HEK293 (cell line): Measurements from ENCODE around the gene SLC25A36.

Experiments used
- CTCF ChIP-seq: fragments of 450-650 bp; formaldehyde crosslinking; IDR thresholded peaks from 2 replicates; pipeline ENCODE4 v1.5.1; 2016; ENCODE audit warnings: missing biosample characterization, missing genetic modification characterization
- PATZ1 ChIP-seq: fragments of 450-650 bp; formaldehyde crosslinking; IDR thresholded peaks from 2 replicates; pipeline ENCODE4 v1.5.1; 2016; ENCODE audit warnings: missing biosample characterization, missing genetic modification characterization
- ZNF175 ChIP-seq: fragments of 450-650 bp; formaldehyde crosslinking; IDR thresholded peaks from 2 replicates; pipeline ENCODE4 v1.5.1; 2016; ENCODE audit warnings: missing biosample characterization, missing genetic modification characterization
- ZNF837 ChIP-seq: fragments of 450-650 bp; formaldehyde crosslinking; IDR thresholded peaks from 2 replicates; pipeline ENCODE4 v1.5.1; 2016; ENCODE audit warnings: missing biosample characterization, missing genetic modification characterization

GRCh38 chr3:140954576-140954975 is 12.9 kb downstream of the SLC25A36 start:
- TF ChIP-seq ZNF837 (tag by site-specific recombination) (no peak), PATZ1 (tag by site-specific recombination) (no peak), CTCF (tag by site-specific recombination) (no peak), ZNF175 (no peak)
